K562 (cell line): Measurements from ENCODE around the gene SFSWAP. TPM values are rescaled to one million over a fixed set of nuclear protein-coding genes. Genes with fewer than 3 reads are reported as not detected.
"Not testable (repeated sequence)": the region's sequence is repeated elsewhere in the genome, so short reads cannot be mapped to it uniquely, and the experiment has no call there.

Experiments used
- ATAC-seq: fragments of 200-7000 bp; cut with Tn5 transposase; 3 replicates; pipeline ENCODE4 v1.9.1; 2020; ENCODE audit warnings: moderate library complexity
- BruUV-seq: library from RNA; stranded (reverse); fragments of 400-500 nt; replicated peaks from 2 replicates; lab custom pipeline; 2021; lab: Mats Ljungman, UMichigan
- CTCF ChIA-PET: fragments of 300-600 bp; formaldehyde crosslinking; extraction: SDS; loops from one replicate; lab custom pipeline; 2021; ENCODE audit warnings: low intra/inter-chr PET ratio; lab: Yijun Ruan, JAX
- POLR2A ChIA-PET: fragments of 300-600, 350-650 bp; sonication (Branson Sonifier 250); formaldehyde crosslinking; extraction: SDS; loops from one replicate; lab custom pipeline; 2021; ENCODE audit warnings: antibody characterized with exemption, inconsistent platforms; lab: Yijun Ruan, JAX
- DNase-seq, 4 experiments: peaks; one replicate each; pipeline versions ENCODE4 v3.0.0 to v3.0.0-alpha.2; 2011 to 2018; ENCODE audit warnings: low spot score in 3 of 4, mixed read lengths in 3 of 4; ENCODE audit errors: extremely low read depth in 1 of 4
- FAIRE-seq: peaks from 2 replicates; lab custom pipeline; 2011; peaks lifted over from hg19 to GRCh38; lab: Jason Lieb, UNC
- H2AFZ ChIP-seq: 2 replicates; pipeline ENCODE4 v1.6.0; 2011; ENCODE audit warnings: low read depth, low read length, control low read depth, inconsistent platforms
- H3K27ac ChIP-seq: fragments of 200-600 bp; 3 replicates; pipeline ENCODE4 v1.8.0; 2011; ENCODE audit warnings: low read depth, mild to moderate bottlenecking, control low read depth, inconsistent platforms, low read length, moderate library complexity, mixed read lengths; ENCODE audit errors: extremely low read depth
- H3K27me3 ChIP-seq, 2 experiments: fragments of 300-600 bp in 1 of 2; 2 replicates in 1 of 2; 3 replicates in 1 of 2; pipeline versions ENCODE4 v1.6.0 to v1.8.0; 2011; ENCODE audit warnings: inconsistent platforms in 2 of 2, low read length in 2 of 2, mild to moderate bottlenecking in 1 of 2, mixed read lengths in 1 of 2, moderate library complexity in 1 of 2; ENCODE audit not compliant: control insufficient read depth in 2 of 2, insufficient read depth in 2 of 2
- H3K36me3 ChIP-seq: fragments of 300-600 bp; 3 replicates; pipeline ENCODE4 v1.8.0; 2011; ENCODE audit warnings: mild to moderate bottlenecking, low read length, inconsistent platforms; ENCODE audit not compliant: control insufficient read depth, insufficient read depth
- H3K4me1 ChIP-seq, 2 experiments: fragments of 200-600 bp in 1 of 2; replicated peaks in 1 of 2; 2 replicates in 1 of 2; 3 replicates in 1 of 2; pipeline versions ENCODE4 v1.5.1 to v1.8.0; 2011; ENCODE audit warnings: inconsistent platforms in 2 of 2, low read length in 2 of 2, mild to moderate bottlenecking in 1 of 2, mixed read lengths in 1 of 2, moderate library complexity in 1 of 2; ENCODE audit not compliant: control insufficient read depth in 2 of 2, insufficient read depth in 2 of 2
- H3K4me2 ChIP-seq: 2 replicates; pipeline ENCODE4 v1.6.1; 2011; ENCODE audit warnings: low read length, control low read depth, inconsistent platforms, mixed read lengths; ENCODE audit not compliant: insufficient read depth
- H3K4me3 ChIP-seq: fragments of 200-600 bp; sonication (generic), shearing (Covaris generic); 2 replicates; pipeline ENCODE4 v1.5.1; 2016; ENCODE audit warnings: control low read depth, inconsistent platforms
- H3K79me2 ChIP-seq: fragments of 200-600 bp; 3 replicates; pipeline ENCODE4 v1.8.0; 2011; ENCODE audit warnings: low read length, inconsistent platforms; ENCODE audit not compliant: control insufficient read depth, insufficient read depth
- H3K9ac ChIP-seq, 2 experiments: 2 replicates each; pipeline versions ENCODE4 v1.6.0 to v1.6.1; 2011; ENCODE audit warnings: low read depth in 2 of 2, low read length in 2 of 2, control low read depth in 1 of 2, inconsistent platforms in 1 of 2, mild to moderate bottlenecking in 1 of 2, mixed read lengths in 1 of 2; ENCODE audit not compliant: insufficient read depth in 1 of 2
- H3K9me1 ChIP-seq: one replicate; pipeline ENCODE4 v1.6.0; 2011; ENCODE audit warnings: inconsistent platforms, mild to moderate bottlenecking, low read length, moderate library complexity; ENCODE audit not compliant: control insufficient read depth, insufficient read depth
- H3K9me3 ChIP-seq: replicated peaks from 2 replicates; pipeline ENCODE4 v1.5.1; 2011; ENCODE audit warnings: low read depth, low read length, inconsistent platforms; ENCODE audit not compliant: control insufficient read depth, insufficient read depth
- H4K20me1 ChIP-seq: replicated peaks from 2 replicates; pipeline ENCODE4 v1.6.1; 2011; ENCODE audit warnings: low read length, inconsistent platforms, mixed read lengths; ENCODE audit not compliant: control insufficient read depth, insufficient read depth
- GABPA ChIP-seq: fragments of 200-800 bp; sonication (Bioruptor generic); conservative IDR thresholded peaks from 2 replicates; pipeline ENCODE4 v1.6.1; 2016; ENCODE audit warnings: low read depth, missing genetic modification characterization, missing compliant biosample characterization
- RFX1 ChIP-seq: fragments of 450-650 bp; IDR thresholded peaks from 2 replicates; pipeline ENCODE4 v1.6.1; 2016; ENCODE audit warnings: mild to moderate bottlenecking, moderate library complexity
- SPI1 ChIP-seq: IDR thresholded peaks from 2 replicates; pipeline ENCODE4 v1.6.1; 2011; ENCODE audit warnings: low read depth, low read length, control low read depth, borderline replicate concordance
- WGBS: fragments of 100-300 bp; shearing (Covaris generic); methylation state at CpG from one replicate; pipeline ENCODE4 v1.1.6; 2016; ENCODE audit warnings: low coverage, mixed read lengths; ENCODE audit not compliant: insufficient coverage; ENCODE audit errors: missing lambda C conversion rate; 5-methylcytosine and 5-hydroxymethylcytosine counted together
- in situ Hi-C: fragments of 300-500 bp; cut with MboI; formaldehyde crosslinking; loops from 4 replicates; pipeline ENCODE4 v1.15.0; 2018; ENCODE audit warnings: inconsistent platforms, mixed read lengths
- intact Hi-C: fragments of 100-400 bp; cut with micrococcal nuclease; formaldehyde crosslinking; loops from 2 replicates; pipeline ENCODE4 v1.14.2; 2022
- polyA plus RNA-seq, 8 experiments: library from polyadenylated mRNA; depleted of rRNA in 4 of 8; stranded (reverse) in 5 of 8; unstranded in 3 of 8; fragments of >200 nt; fragmentation: Nextera tagmentation in 2 of 8; fragmentation: Illumina TruSeq in 1 of 8; extraction: Ambion mirVana in 2 of 8; extraction: Trizol in 1 of 8; gene quantifications; 2 replicates each; pipeline versions ENCODE4 v1.2.1 to v1.2.3, GENCODE V29; 2011 to 2014; ENCODE audit warnings: inconsistent platforms in 1 of 8, missing spikeins in 1 of 8
- total RNA-seq, 7 experiments: library from RNA; depleted of rRNA in 6 of 7; stranded (reverse); fragments of >200 nt in 6 of 7; fragmentation: Illumina TruSeq in 2 of 7; extraction: Trizol in 2 of 7; gene quantifications; 2 replicates each; pipeline versions ENCODE4 v1.2.1 to v1.2.3, GENCODE V29; 2011 to 2021; ENCODE audit warnings: low replicate concordance in 1 of 7
- TF ChIP-seq, protein P1 (sequence below), 3 experiments: fragments of 200-800 bp in 1 of 3; fragments of 250-450 bp in 1 of 3; fragments of 450-650 bp in 1 of 3; sonication (Bioruptor Pico) in 1 of 3; sonication (Bioruptor generic) in 1 of 3; formaldehyde crosslinking in 1 of 3; IDR thresholded peaks; 2 replicates each; pipeline versions ENCODE4 v1.6.1 to v1.8.0; 2016 to 2022; ENCODE audit warnings: mild to moderate bottlenecking in 2 of 3, missing genetic modification characterization in 2 of 3, missing compliant biosample characterization in 1 of 3, moderate library complexity in 1 of 3

SFSWAP gene
- total and polyA plus RNA-seq, 9 of the 15 experiments (the other 6 are each of a cell fraction or from before 2014, with no cell fraction given): 2.4 to 60.4 (median 32.6) TPM

DNA sequence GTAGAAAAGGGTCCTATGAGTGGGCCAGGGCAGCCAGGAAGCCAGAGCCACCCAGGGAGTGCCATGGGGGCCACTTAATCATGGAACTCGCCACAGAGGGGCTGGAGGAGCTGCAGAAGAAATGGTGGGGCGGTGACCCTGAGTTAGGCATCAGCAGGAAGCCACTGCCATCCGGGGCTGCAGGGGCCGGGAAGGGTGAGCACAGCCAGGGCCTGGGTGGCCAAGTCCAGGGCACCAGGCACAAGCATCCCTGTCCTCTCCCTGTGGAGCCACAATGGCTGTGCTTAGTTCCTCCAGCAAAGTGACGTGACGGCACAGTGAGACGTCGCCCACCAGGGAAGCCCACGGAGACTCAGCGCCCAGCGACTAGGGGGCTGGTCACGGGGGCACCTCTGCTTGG is 44.4 kb upstream of the SFSWAP start:
- WGBS: 10% methylated on average over 3 of the region's 12 CpGs
- H3K9me3 ChIP-seq, DNase-seq, H3K4me2 ChIP-seq, H3K9me1 ChIP-seq, H3K36me3 ChIP-seq, ATAC-seq, H3K79me2 ChIP-seq, H4K20me1 ChIP-seq, FAIRE-seq, POLR2A ChIA-PET, H3K4me3 ChIP-seq, H3K9ac ChIP-seq, H3K27me3 ChIP-seq, BruUV-seq, CTCF ChIA-PET, H3K27ac ChIP-seq, intact Hi-C loops, H2AFZ ChIP-seq, H3K4me1 ChIP-seq: not testable (repeated sequence)
- in situ Hi-C loops: loop anchor here (5.0 kb wide), 1 partner anchor 369 kb away; no protein-coding TSS in a partner anchor

DNA sequence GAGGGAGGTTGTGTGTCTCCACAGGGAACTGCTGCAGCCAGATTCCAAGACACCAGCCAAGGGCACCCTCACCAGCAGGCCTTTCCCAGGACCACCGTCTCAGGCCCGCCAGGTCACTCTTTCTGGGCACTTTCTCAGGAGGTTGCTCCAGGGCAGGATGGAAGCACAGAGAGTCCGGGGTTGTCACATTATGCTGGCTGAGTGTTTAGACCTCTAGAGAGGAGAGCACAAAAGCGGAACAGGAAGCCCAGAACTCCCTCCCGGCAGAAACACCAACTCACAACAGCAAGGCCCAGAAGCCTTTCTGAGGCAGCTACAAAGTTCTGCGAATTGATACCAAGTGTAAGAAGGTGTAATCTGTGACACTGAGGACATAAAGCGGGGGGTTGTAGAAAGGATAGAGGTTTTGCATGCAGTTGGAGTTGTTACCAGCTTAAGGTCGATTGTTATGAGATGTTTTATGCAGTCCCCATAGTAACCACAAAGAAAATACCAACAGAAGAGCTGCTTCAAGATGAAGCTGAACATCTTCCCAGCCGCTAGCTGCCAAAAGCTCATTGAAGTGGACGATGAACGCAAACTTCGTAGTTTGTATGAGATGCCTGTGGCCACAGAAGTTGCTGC is 43.8 kb upstream of the SFSWAP start:
- H3K4me1 ChIP-seq, H3K27me3 ChIP-seq, ATAC-seq, H3K36me3 ChIP-seq, BruUV-seq, H4K20me1 ChIP-seq, H3K79me2 ChIP-seq, H3K27ac ChIP-seq, H3K4me3 ChIP-seq, POLR2A ChIA-PET, CTCF ChIA-PET, H3K9ac ChIP-seq, DNase-seq, intact Hi-C loops, H3K9me3 ChIP-seq, H3K9me1 ChIP-seq, H3K4me2 ChIP-seq: not testable (repeated sequence)
- peak overlapping the region; percentile 45; the same call in 1 of the 2 replicates for H2AFZ ChIP-seq
- peak; percentile 37 for FAIRE-seq
- in situ Hi-C loops: loop anchor here (5.0 kb wide), 1 partner anchor 370 kb away; no protein-coding TSS in a partner anchor
- TF ChIP-seq, protein P1, sequence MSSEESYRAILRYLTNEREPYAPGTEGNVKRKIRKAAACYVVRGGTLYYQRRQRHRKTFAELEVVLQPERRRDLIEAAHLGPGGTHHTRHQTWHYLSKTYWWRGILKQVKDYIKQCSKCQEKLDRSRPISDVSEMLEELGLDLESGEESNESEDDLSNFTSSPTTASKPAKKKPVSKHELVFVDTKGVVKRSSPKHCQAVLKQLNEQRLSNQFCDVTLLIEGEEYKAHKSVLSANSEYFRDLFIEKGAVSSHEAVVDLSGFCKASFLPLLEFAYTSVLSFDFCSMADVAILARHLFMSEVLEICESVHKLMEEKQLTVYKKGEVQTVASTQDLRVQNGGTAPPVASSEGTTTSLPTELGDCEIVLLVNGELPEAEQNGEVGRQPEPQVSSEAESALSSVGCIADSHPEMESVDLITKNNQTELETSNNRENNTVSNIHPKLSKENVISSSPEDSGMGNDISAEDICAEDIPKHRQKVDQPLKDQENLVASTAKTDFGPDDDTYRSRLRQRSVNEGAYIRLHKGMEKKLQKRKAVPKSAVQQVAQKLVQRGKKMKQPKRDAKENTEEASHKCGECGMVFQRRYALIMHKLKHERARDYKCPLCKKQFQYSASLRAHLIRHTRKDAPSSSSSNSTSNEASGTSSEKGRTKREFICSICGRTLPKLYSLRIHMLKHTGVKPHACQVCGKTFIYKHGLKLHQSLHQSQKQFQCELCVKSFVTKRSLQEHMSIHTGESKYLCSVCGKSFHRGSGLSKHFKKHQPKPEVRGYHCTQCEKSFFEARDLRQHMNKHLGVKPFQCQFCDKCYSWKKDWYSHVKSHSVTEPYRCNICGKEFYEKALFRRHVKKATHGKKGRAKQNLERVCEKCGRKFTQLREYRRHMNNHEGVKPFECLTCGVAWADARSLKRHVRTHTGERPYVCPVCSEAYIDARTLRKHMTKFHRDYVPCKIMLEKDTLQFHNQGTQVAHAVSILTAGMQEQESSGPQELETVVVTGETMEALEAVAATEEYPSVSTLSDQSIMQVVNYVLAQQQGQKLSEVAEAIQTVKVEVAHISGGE (CRISPR knock-in tag; IDR thresholded peaks at IDR 0.05): 0 out of 6 replicates have a peak, but pooled peaks of 1 of the 3 experiments have one; percentile 34
- TF ChIP-seq RFX1 (0 out of 2 replicates have a peak, but pooled peaks have one; percentile 18), SPI1 (peak; percentile 80; the same call in 1 of the 2 replicates), GABPA (tag) (0 out of 2 replicates have a peak, but pooled peaks have one; percentile 17)
- WGBS: 14% methylated on average over 12 of the region's 12 CpGs
